HEK293T (cell line): ENCODE results near the gene R3HDML.

ENCODE experiments used
- BHLHE40 ChIP-seq: fragments of 450-650 bp; IDR thresholded peaks from 2 replicates; pipeline ENCODE4 v1.6.1; 2016; ENCODE audit warnings: mild to moderate bottlenecking, moderate library complexity, borderline replicate concordance
- FOXA1 ChIP-seq: fragments of 450-650 bp; IDR thresholded peaks from 2 replicates; pipeline ENCODE4 v1.6.1; 2016; ENCODE audit warnings: mild to moderate bottlenecking
- FOXM1 ChIP-seq: fragments of 450-650 bp; IDR thresholded peaks from 2 replicates; pipeline ENCODE4 v1.6.1; 2017; ENCODE audit warnings: mild to moderate bottlenecking, borderline replicate concordance
- SP1 ChIP-seq: fragments of 450-650 bp; IDR thresholded peaks from 2 replicates; pipeline ENCODE4 v1.6.1; 2017
- SUZ12 ChIP-seq: fragments of 450-650 bp; IDR thresholded peaks from 2 replicates; pipeline ENCODE4 v1.6.1; 2016; ENCODE audit warnings: mild to moderate bottlenecking
- ZNF384 ChIP-seq: fragments of 450-650 bp; IDR thresholded peaks from 2 replicates; pipeline ENCODE4 v1.6.1; 2016
- TF ChIP-seq, protein P1 (sequence below): fragments of 450-650 bp; IDR thresholded peaks from 2 replicates; pipeline ENCODE4 v1.6.1; 2016

DNA sequence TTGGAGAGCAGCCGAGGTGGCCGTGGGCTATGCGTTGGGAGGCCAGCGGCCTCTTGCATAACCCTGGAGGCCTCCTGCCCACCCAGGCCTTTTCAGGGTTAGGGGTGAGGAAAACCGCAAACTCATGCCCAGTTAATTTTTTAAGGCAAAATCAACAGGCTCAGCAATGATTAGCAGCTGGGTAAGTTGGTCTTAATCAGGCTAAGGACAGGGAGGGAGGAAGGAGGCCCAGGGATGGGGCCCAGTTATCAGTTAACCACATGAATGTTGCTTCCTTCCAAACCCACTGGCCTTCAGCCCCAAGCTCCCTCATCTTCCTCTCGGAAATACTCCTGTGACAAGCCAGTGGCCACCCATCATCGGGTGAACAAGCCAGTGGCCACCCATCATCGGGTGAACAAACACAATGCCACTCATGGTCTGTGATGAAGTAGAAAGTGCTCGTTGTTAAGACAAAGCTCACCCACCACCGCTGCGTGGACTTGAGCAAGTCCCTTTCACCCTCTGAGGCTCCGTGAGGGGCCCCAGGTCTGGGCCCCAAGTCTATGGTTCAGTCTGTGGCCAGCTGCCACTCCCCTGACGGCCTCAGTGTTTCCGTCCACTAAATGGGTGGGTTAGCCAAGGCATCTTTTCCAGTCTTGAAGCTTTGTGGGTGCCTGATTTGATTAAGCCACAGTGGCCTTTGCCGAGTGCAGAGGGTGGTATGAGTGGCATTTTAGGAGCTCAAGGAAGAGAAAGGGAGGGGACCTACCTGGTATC, 58.0 kb downstream of the R3HDML start:
- no peak for TF ChIP-seq SP1
- no peak for TF ChIP-seq FOXM1
- TF ChIP-seq FOXA1 = no peak
- no peak for TF ChIP-seq BHLHE40
- TF ChIP-seq, protein P1, sequence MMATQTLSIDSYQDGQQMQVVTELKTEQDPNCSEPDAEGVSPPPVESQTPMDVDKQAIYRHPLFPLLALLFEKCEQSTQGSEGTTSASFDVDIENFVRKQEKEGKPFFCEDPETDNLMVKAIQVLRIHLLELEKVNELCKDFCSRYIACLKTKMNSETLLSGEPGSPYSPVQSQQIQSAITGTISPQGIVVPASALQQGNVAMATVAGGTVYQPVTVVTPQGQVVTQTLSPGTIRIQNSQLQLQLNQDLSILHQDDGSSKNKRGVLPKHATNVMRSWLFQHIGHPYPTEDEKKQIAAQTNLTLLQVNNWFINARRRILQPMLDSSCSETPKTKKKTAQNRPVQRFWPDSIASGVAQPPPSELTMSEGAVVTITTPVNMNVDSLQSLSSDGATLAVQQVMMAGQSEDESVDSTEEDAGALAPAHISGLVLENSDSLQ = no peak
- no peak for TF ChIP-seq SUZ12
- TF ChIP-seq ZNF384 = no peak
